NCI-H226 (cell line): ENCODE measurements around the gene ABLIM2.
A peak's percentile ranks its signal among the peaks of the same experiment; 100 is the strongest.

Experiments used
- DNase-seq: peaks from one replicate; pipeline ENCODE4 v3.0.0-alpha.2; 2015

Gene ABLIM2

DNA sequence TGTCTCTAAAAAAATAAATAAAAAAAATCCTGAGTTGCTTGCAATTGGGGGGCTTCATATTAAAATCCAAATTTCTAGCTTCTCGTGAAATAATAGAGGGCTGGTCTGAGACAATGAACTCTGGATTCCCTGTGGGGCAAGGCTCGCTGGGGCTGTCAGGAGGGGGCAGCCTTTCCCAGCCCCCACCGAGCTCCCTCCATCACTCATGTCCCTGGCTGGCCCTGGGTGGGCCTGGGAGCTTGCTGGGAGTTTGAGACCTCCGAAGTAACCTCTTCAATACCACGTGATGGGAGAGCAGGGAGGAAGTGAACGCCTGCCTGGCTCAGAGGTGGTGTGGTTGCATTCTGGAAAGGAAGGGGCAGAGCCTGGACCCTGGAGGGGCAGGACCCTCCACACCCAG lies 164.9 kb downstream of the ABLIM2 start:
- DNase-seq: no peak

DNA sequence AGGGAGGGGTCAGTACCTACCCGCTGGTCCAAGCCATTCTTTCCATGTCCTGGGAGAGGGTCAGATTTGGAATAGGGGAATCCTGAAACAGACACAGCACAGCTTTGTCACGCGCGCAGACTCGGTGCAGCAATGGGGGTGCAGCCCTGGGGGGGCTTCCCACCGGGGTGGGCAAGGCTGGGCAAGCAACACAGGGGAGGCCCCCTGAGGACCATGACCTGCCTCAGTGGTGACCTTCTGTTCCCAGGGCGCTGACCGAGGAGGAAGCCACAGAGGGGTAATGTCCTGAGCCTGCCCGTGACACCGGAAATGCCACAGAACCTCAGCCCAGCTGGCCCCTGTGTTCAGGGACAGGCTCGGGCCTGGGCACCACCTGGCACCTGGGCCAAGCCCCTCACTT lies 165.8 kb downstream of the ABLIM2 start:
- no peak for DNase-seq

DNA sequence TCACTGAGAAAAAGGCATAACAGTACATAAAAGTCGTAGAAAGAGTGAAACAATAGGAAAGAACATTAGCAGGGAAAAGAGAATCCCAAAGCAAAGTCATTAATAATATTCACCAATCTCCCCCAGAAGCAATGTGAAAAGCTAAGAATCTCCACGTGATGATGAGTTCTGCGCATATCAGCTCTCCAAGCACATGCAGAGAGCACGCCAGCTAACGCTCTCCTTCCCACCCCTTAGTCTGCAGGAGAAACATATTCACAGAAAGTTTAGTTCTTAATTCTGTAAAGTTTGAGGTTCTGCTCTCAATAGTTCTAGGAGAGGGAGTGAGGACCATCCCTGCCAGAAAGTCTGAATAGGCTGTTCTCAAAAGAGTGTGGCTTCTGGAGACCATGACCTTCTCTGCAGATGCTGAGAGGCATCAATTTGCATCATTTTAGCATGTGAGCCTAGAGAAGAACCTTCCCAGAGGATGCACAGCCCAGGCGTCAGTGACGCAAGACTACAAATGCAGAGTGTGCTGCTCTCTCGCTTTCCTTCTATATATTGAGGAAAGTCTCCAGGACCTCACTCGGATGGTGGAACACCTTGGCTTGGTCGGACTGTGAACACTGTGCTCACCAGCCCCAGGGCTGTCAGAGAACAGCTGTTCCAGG lies 167.7 kb downstream of the ABLIM2 start:
- DNase-seq: no peak

DNA sequence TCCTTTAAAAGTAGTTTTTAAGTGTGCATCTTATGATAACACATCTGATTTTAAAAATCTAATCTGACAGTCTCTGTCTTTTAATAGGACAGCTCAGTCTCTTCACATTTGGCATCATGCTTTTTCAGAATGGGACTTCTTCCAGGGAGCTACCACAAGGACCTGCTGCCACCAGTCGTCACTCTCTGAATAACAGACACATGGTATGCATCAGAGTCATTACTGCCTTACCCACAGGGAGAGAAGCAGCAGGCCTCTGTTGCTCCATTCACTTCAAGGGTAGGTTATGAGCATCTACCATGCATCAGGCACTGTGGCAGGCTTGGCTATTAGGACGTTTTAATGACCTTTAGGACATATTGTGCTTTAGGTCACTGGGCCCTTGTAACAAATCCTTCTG lies 169.0 kb downstream of the ABLIM2 start:
- DNase-seq: no peak

DNA sequence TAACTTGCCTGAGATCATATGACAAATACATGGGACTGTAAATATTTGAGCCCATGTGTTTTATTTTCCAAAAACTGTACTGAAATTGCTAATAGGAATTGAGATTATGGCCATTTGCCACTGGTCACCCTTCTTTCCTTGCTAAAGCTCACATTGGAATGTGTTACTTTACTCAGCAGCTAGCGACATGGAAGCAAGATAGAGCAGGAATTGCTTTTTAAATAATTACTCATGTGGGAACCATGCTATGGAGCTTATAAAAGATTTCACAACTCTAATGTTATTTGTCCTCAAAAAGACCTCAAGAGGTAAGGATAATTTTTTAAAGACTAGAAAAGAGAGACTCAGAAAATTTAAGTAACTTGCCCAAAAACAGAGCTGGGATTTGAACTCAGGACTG lies 170.2 kb downstream of the ABLIM2 start:
- DNase-seq: peak; percentile 45

DNA sequence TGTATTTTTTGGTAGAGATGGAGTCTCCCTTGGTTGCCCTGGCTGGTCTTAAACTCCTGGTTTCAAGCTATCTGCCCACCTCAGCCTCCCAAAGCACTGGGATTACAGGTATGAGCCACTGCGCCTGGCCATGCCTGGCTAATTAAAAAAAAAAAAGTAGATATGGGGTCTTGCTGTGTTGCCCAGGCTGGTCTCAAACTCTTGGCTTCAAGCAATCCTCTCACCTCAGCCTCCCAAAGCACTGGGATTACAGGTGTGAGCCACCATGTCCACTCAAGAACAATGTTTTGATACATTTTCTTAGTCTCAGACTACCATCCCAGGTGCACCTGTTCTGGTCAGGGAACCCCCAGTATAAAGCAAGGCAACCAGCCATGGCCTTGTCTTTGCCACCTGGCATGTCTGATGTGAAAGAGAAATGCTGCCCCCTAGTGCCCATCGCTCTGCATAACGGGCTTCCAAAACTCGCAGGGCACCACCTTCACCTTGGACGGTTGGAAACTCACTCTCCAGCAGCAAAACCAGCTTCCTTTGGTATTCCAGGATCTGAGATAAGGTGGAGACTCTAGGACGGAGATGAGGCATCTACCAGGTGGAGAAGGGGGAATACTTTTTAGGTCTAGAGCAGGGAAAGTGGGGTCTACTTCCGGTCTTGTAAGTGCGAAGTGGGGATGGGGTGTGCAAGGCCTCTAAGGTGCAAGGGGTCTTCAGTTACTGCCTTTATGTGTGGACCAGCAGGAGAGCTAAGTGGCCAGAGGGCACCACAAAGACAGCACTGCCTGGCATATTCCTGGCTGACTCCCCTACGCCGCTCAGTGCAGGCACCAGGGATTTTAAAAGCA lies 171.2 kb downstream of the ABLIM2 start:
- peak; percentile 53 for DNase-seq

DNA sequence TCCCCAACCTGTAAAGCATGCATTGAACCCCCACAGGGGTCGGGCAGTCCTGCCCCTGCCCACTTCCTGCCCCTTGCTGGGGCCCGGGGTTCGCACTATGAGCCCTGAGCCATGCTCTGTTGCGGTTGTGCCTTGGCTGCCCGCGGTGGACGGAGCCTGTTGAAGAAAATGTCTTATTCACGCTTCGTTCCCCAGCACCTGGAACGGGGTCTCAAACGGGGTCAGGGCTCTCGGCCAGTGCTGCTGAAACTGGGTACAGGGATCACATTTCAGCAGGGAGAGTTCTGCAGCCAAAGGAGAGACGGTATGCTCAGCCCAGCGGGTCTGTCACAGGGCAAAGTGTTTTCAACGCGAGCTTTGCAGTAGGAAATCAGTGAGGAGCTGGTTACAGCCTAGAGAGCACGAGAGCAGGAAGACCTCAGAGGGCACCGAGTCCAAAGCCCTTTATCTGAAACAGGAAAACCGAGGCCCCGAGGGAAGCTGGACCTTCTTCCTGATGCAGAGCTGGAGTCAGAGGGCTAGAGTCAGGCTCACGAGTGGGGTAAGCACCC lies 172.6 kb downstream of the ABLIM2 start:
- no peak for DNase-seq

DNA sequence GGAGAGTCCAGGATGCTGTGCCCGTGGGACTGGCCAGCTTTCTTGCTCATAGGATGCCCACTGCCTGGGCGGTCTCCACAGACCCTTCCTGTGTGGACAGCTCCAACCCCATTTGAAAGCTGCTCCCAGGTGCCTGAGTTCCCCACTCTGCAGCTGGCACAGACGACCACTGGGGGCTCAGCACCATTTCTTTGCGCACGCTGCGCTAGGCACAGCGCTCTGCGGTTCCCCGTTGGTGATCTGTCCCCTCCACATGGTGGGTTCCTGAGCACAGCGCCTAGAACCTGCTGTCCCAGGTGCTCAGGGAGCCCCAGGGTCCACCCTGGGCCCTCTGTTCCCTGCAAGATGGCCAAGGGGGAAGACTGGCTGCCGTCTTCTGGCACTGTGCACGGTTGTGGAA lies 173.5 kb downstream of the ABLIM2 start:
- DNase-seq: no peak

DNA sequence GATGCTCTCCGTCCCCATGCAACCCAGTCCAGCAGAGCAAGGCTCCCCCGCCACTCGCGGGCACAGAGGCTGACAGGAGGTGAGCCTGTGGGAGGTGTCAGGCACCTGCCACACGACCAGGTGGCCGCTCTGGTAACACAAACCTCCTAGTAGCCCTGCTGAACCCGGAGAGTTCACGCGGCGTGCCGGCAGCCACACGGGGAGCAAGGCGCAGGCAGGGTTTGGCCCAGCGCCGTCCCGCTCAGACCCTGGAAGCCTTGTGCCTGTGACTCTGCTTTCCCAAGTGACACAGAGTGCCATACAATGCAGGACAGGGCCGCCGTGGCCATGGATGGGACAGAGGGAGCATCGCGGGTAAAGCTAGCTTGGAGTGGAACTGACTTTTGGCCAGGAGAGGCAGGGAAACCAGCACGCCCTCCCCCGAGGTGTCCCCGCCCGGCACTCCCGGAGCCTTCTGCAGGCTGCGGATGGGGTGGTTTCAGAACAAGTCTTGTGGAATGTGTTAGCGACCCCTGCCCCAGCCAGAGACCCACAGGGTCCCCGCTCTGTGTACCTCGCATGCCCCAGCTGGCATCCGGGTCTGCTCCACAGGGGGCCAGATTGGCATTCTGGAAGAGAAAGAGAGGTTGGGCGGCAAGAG lies 174.2 kb downstream of the ABLIM2 start:
- DNase-seq: no peak

DNA sequence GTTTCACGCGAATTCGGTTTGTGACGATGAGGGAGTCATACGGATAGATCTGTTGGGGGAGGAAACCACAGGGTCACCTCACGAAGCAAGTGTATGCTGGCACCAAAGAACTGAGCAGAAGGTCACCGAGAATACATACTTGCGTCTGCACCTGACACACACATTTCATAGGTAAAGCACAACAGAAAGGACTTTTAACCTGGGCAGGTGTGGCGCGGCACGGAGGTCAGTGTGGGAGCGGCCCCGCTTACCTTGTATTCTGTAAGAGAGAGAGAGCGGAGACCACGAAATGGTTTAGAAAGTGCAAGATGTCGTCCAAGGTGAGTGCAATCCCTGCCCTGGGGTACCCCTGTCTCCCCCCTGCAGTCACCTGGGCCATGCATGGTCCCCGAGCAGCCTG lies 175.3 kb downstream of the ABLIM2 start:
- DNase-seq: no peak

DNA sequence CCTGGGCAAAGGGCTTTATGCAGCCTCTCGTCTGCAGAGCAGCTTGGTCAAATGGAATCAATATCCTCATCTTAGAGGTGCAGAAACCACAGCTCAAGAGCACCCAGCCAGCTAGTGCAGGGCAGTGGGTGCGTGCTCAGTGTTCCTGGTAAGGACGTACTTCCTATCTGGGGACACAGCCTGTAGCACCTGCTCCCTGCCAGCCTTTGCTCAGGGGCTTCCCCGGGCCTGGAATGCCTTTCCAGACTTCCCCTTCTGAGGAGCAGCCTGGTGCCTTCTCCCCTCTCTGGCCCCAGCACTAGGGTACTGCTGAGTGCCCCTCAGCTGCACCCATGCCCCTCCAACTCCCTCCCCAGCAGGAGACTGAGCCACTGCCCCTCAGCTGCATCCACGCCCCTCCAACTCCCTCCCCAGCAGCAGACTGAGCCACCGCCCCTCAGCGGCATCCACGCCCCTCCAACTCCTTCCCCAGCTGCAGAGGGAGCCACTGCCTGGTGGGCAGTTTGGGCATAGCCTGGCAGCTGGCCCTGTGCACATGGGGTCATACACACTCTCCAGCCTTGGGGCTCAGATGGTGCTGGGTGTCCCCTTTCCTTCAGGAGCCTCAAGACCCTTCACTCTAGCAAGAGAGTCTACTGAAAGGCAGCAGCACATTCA lies 176.7 kb downstream of the ABLIM2 start:
- no peak for DNase-seq

DNA sequence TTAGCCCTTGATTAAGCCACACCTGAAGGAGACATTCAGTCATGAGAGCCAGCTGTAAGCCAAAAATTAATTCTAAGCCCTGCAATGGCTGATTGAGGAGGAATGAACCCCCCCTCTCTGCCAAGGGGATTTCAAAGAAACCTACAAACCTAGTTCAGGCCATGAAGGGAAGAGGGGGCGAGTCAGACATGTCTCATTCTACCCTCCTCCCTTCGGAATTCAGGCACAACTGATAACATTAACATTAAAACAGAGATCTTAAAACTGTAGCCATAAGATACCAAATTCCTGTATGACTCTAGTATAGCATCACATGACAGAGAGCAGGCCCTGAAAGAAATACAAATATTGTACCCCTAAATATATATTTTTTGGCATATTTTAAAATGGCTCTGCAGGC lies 178.6 kb downstream of the ABLIM2 start:
- peak; percentile 55 for DNase-seq

DNA sequence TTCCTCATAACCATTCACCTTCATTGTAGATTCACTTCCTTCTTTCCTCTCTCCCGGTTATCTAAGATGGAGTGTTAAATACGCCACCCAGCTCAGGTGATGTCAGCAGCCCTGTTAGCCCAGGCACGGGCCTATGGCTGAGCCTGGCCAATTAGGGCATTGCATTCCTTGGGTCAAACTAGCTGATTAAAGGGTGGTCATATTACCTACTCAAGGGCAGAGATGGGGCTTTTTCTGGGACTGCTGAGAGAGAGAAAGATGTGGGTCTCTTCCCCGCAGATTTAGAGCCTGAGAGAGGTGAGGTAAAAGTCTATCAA lies 179.0 kb downstream of the ABLIM2 start:
- DNase-seq: no peak

DNA sequence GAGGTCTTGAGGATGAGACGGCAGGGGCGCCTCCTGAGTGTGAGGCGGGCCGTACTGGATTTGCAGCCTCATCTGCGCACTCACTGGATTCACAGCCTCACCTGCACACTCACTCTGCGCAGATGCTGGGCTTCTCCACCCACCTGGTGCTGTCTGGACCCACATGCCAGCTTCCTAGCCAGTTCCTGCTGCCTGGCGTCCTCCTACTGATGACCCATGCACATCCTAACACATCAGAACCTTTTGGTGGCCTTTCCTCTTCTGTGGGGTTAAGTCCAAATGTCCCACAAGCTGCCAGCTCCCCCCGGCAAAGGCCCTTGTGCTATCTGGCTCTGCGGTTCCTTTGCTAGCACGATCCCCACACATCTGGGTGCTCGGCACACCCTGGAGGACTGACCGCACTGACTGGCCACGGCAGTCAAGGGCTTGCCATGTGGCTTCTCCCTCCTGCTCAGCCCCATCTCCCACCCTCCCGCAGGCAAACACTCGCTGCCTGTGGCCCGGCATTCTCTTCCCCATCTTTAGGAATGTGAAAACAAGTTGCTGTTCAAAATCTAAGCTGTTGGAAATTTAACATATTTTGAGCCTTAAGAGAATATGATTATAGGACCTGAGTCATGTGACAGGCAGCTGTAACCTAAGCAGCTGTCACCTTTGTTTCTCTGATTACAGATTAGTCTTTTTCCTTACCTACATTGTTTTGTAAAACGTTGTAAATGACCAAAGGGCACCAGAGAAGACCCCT lies 179.5 kb downstream of the ABLIM2 start:
- peak; percentile 38 for DNase-seq

DNA sequence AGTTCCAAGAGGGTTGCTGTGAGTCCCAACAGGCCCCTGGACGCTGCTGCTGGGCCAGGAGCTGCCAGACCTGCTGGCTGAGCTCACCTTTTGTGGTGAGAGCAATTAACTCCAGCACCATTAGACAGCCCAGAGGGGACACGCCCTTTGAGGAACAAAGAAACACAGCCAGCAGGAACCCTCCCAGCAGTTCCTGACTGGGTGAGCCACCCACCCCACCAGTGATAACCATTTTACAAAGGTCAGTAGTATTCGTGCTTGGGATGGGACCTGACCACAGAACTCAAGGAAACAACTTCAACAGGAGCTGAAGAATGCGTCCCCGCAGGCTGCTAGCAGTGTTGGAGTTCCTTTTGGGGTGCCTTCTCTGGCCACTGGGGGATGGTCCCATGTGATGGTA lies 180.1 kb downstream of the ABLIM2 start:
- DNase-seq: peak; percentile 85

DNA sequence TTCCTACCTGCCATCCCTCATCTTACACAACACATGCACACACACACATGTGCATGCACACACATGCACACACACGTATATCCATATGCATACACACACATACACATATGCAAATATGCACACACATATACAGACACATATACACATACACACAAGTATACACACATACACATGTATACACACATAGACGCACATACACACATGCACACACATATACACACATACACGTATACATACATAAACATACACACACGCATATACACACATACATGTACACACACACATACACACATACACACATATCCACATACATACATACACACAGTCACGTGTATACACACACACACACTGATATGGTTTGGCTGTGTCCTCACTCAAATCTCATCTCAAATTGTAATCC lies 182.0 kb downstream of the ABLIM2 start:
- no peak for DNase-seq

DNA sequence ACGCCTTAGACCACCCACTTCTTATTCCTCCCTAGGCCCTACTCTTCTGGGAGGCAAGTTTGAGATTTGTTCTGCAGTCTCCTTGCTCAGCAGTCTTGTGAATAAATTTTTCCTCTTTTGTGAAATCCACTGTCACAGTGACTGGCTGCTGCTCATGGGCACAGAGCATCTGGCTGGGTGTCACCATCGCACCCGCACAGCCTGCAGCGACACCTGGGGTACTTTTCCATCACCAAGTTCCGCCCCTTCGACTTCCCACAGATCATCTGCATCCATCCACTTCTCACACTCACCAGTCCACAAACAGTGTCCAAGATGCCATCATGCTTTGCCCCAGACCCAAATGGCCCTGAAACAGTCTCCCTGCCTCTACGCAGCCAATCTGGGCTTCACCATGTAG lies 182.6 kb downstream of the ABLIM2 start:
- no peak for DNase-seq

DNA sequence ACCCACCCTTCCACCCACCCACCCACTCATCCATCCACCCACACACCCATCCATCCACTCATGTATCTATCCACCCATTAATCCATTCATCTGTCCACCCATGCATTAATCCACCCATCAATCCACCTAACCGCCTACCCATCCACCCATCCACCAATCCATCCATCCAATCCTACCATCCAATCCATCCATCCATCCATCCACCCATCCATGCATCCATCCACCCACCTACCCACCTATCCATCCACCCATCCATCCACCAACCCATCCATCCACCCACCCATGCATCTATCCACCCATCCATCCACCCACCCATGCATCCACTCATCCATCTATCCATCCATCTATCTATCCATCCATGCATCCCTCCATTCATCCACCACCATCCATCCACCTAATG lies 184.2 kb downstream of the ABLIM2 start:
- DNase-seq: no peak

DNA sequence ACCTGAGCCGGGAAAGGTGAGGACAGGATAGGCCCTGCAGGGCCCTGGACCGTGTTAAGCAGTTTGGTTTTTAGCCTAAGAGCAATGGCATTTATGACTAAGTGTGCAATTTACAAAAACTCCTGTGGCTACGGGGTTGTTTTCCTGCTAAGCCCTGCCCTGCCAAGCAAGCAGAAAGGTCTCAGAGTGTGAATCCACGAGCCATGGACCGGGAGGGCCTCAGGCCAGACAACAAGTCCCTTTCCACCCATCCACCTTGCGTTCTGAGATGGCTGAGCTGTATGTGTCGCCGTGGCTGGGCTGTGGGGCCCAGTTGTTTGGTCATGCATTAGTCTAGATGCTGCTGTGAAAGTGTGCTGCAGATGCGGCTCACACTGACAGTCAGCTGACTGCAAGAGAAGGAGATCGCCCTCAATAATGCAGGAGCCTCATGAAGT lies 185.1 kb downstream of the ABLIM2 start:
- DNase-seq: peak; percentile 72

DNA sequence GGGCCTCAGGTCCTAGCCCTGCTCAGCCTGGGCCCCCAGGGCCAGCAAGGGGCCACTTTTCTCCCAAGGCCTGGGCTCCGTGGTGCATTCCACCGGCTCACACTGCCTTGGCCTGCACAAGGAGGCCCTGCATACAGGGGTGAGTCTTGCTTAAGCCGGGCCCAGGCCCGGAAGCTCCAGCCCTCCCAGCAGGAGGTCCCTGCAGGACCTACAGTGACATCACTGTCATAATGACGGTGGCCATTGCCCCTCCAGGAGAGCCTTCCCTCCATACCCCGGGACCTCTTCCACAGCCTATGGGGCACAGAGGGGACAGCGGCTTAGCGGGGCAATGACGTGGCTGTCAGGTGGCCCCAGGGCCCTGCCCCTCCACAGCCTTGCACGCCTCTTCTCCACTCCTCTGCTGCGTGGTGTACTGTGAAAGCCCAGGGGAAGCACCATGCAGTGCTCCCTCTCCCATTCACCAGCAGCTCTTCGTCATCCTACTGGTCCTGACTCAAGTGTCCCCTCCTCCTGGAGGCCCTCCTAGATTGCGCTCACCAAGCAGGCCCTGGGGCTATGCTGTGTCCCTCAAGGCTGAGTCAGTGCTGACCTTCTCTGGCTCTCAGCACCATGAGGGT lies 186.6 kb downstream of the ABLIM2 start:
- DNase-seq: peak; percentile 20

DNA sequence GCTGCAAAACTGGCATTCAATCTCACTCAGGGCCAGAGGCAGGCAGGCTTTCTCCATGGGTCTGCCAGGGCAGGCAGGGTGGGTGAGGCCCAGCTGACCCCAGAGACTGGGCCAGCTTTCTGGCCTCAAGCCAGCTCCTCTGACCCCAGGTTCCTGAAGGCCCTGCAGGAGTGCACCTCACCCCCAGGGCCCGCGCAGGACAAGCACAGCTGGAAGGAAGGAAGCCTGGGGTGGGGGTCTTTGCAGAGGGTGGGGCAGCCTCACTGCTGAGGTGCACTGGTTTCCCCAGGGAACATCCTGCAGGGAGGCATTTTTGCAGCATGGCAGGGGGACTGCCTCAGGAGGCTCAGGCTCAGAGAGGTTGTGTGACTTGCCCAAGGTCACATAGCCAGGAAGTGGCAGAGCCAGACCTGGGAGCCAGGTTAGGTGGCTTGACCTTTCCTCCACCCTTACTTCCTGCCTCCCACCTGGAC lies 187.4 kb downstream of the ABLIM2 start:
- DNase-seq: no peak

DNA sequence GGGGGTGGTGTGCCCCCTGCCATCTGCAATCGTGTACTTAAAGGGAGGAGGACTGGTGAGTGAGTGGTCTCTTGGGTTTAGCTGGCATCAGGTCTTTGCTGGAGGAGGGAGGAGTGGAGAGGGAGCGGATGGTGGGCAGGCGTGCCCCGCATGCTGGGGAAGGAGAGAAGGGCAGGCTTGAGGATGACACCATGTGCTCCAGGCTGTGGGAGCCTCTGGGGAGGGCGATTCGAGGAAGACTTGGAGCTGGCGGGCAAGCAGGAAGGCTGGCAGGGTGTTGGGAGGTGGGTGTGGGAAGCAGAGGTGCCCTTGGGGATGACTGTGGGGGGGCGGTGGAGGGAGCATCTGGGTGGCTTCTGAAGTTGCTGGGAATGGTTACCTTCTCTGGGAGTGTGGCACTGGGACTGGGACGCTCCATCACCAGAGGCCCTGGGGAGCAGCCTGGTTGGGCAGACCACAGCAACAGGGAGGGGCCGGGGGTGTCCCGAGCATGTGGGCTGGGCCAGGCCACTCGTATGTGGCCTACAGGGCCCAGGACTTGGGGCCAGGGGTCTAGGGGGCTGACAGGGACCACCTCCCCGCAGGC lies 188.2 kb downstream of the ABLIM2 start:
- no peak for DNase-seq
